MCF 10A (cell line): ENCODE results near the gene ZNF800. TPM values are rescaled to one million over a fixed set of nuclear protein-coding genes. Genes with fewer than 3 reads are reported as not detected.

Experiments used
- BruUV-seq: library from RNA; stranded (reverse); fragments of 400-500 nt; replicated peaks from 2 replicates; lab custom pipeline; 2021; lab: Mats Ljungman, UMichigan
- CTCF ChIA-PET: fragments of 300-600 bp; sonication (Branson Sonifier 250); formaldehyde crosslinking; extraction: SDS; loops from one replicate; lab custom pipeline; 2021; ENCODE audit warnings: antibody characterized with exemption, inconsistent platforms; lab: Yijun Ruan, JAX
- POLR2A ChIA-PET: fragments of 300-600, 350-650 bp; sonication (Branson Sonifier 250); formaldehyde crosslinking; extraction: SDS; loops from one replicate; lab custom pipeline; 2020; ENCODE audit warnings: antibody characterized with exemption, inconsistent platforms; lab: Yijun Ruan, JAX
- DNase-seq: peaks from one replicate; pipeline ENCODE4 v3.0.0-alpha.2; 2018; ENCODE audit not compliant: unreplicated experiment
- H3K27ac Mint-ChIP-seq: one replicate; pipeline ENCODE4 v1.8.0; 2022; ENCODE audit warnings: mild to moderate bottlenecking, low read depth, mixed read lengths; ENCODE audit not compliant: unreplicated experiment
- H3K27me3 Mint-ChIP-seq: one replicate; pipeline ENCODE4 v1.8.0; 2022; ENCODE audit warnings: mixed read lengths; ENCODE audit not compliant: insufficient read depth, unreplicated experiment
- H3K36me3 Mint-ChIP-seq: one replicate; pipeline ENCODE4 v1.8.0; 2022; ENCODE audit warnings: mild to moderate bottlenecking, moderate library complexity, mixed read lengths; ENCODE audit not compliant: insufficient read depth, unreplicated experiment
- H3K4me1 Mint-ChIP-seq: one replicate; pipeline ENCODE4 v1.8.0; 2022; ENCODE audit warnings: mixed read lengths; ENCODE audit not compliant: insufficient read depth, unreplicated experiment
- H3K4me3 Mint-ChIP-seq: one replicate; pipeline ENCODE4 v1.8.0; 2022; ENCODE audit warnings: mild to moderate bottlenecking, moderate library complexity, mixed read lengths; ENCODE audit not compliant: unreplicated experiment
- H3K9me3 Mint-ChIP-seq: one replicate; pipeline ENCODE4 v1.8.0; 2022; ENCODE audit warnings: mixed read lengths; ENCODE audit not compliant: unreplicated experiment
- CTCF ChIP-seq: fragments of 200-600 bp; IDR thresholded peaks from one replicate; pipeline ENCODE4 v1.8.0; 2022; ENCODE audit warnings: antibody characterized with exemption, mild to moderate bottlenecking; ENCODE audit not compliant: unreplicated experiment
- intact Hi-C: fragments of 100-400 bp; cut with micrococcal nuclease; formaldehyde crosslinking; loops from 2 replicates; pipeline ENCODE4 v1.14.1; 2022
- total RNA-seq: library from RNA; stranded (reverse); gene quantifications from 2 replicates; pipeline ENCODE4 v1.2.3, GENCODE V29; 2022

ZNF800 gene
- total RNA-seq, 1 experiment from 2014 or later = 51.7 TPM

DNA sequence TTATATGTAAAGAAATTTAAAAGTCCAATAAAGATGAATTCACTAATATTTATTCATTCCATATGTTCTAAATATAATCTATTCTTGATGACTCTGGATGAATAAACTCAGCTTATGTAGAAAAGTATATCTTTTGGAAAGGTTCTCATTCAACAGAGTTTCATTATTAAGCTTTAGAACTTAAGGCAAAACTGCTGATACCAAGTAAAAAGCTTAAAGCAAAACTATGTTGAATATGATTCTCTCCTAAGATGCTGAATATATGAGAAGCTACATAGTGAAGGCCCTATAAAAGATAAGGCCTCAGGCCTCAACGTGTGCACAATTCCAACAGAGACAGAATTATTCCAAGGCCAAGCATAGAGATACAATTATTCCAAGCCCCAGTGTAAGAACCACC is 30.8 kb downstream of the ZNF800 start:
- Mint-ChIP-seq H3K27ac (no peak overlapping the region), H3K4me3 (no peak overlapping the region), H3K9me3 (no peaks in the 10 kb centered on the region), H3K27me3 (no peaks in the 10 kb centered on the region), H3K36me3 (peaks cover 19% of the 10 kb centered on the region), H3K4me1 (no peaks in the 10 kb centered on the region)
- no peak for TF ChIP-seq CTCF
- CTCF ChIA-PET = no interaction called here
- POLR2A ChIA-PET = interaction anchor here (0.9 kb wide), 1 partner anchor 13 kb away, joined by 4 read pairs; no protein-coding TSS in a partner anchor
- no peak for DNase-seq
- intact Hi-C loops = no loop called here
- no TSS peak for BruUV-seq

GRCh38 chr7:127359011-127359410 is 33.5 kb downstream of the ZNF800 start:
- POLR2A ChIA-PET = no interaction called here

GRCh38 chr7:127353897-127354296 is 38.6 kb downstream of the ZNF800 start:
- POLR2A ChIA-PET = interaction anchor here (0.6 kb wide), 2 partner anchors 36 to 263 kb away, joined by 3 read pairs; no protein-coding TSS in a partner anchor
- Mint-ChIP-seq H3K27ac (no peak overlapping the region), H3K36me3 (peaks cover 22% of the 10 kb centered on the region), H3K4me3 (no peak overlapping the region), H3K4me1 (no peaks in the 10 kb centered on the region), H3K9me3 (no peaks in the 10 kb centered on the region), H3K27me3 (no peaks in the 10 kb centered on the region)
- intact Hi-C loops = no loop called here
- no TSS peak for BruUV-seq
- no peak for TF ChIP-seq CTCF
- CTCF ChIA-PET = no interaction called here
- DNase-seq = no peak

More at GRCh38 chr7:127359011-127359410, 33.5 kb downstream of the ZNF800 start:
- Mint-ChIP-seq H3K27me3 (no peaks in the 10 kb centered on the region), H3K4me3 (no peak overlapping the region), H3K9me3 (no peaks in the 10 kb centered on the region), H3K4me1 (no peaks in the 10 kb centered on the region), H3K27ac (no peak overlapping the region), H3K36me3 (peaks cover 29% of the 10 kb centered on the region)
- no TSS peak for BruUV-seq
- TF ChIP-seq CTCF = no peak
- CTCF ChIA-PET = interaction anchor here (1.0 kb wide), 1 partner anchor 8 kb away, joined by 4 read pairs; no protein-coding TSS in a partner anchor
- intact Hi-C loops = no loop called here
- no peak for DNase-seq

- ChIA-PET CTCF (interaction anchor here (1.3 kb wide), 1 partner anchor 99 kb away, joined by 3 read pairs; no protein-coding TSS in a partner anchor), POLR2A (interaction anchor here (1.1 kb wide), 1 partner anchor 17 kb away, joined by 3 read pairs; no protein-coding TSS in a partner anchor)
- intact Hi-C loops = no loop called here
- no peak overlapping the region for H3K4me3 Mint-ChIP-seq
- H3K9me3 Mint-ChIP-seq = no peaks in the 10 kb centered on the region
- no peak overlapping the region for H3K27ac Mint-ChIP-seq
- TF ChIP-seq CTCF = no peak
- H3K4me1 Mint-ChIP-seq = no peaks in the 10 kb centered on the region
- H3K36me3 Mint-ChIP-seq = peaks cover 16% of the 10 kb centered on the region
- H3K27me3 Mint-ChIP-seq = no peaks in the 10 kb centered on the region
- DNase-seq = no peak
- BruUV-seq = no TSS peak
Measured at GRCh38 chr7:127350586-127350985, 41.9 kb downstream of the ZNF800 start.
